ENCODE results near the gene INAFM2.

INAFM2 gene

GRCh38 chr15:40293905-40294895 is 29.3 kb upstream of the INAFM2 start:
- no peak overlapping the region for H3K27ac Mint-ChIP-seq
- H3K36me3 Mint-ChIP-seq (ENCODE audit: low read depth), result peaks cover 73% of the 10 kb centered on the region
- no peak for DNase-seq
- no peaks in the 10 kb centered on the region for H3K4me1 Mint-ChIP-seq (ENCODE audit: low read depth)
- H3K27me3 Mint-ChIP-seq, result no peaks in the 10 kb centered on the region
- H3K9me3 Mint-ChIP-seq, result no peaks in the 10 kb centered on the region
- H3K4me3 Mint-ChIP-seq, result no peak overlapping the region

GRCh38 chr15:40295297-40295696 is 28.2 kb upstream of the INAFM2 start:
- H3K27me3 Mint-ChIP-seq, result no peaks in the 10 kb centered on the region
- peaks cover 74% of the 10 kb centered on the region for H3K36me3 Mint-ChIP-seq (ENCODE audit: low read depth)
- H3K9me3 Mint-ChIP-seq, result no peaks in the 10 kb centered on the region
- no peak for DNase-seq
- no peak overlapping the region for H3K4me3 Mint-ChIP-seq
- no peaks in the 10 kb centered on the region for H3K4me1 Mint-ChIP-seq (ENCODE audit: low read depth)
- no peak overlapping the region for H3K27ac Mint-ChIP-seq

- Mint-ChIP-seq H3K4me3 (no peak overlapping the region), H3K36me3 (ENCODE audit: low read depth) (peaks cover 78% of the 10 kb centered on the region), H3K27me3 (no peaks in the 10 kb centered on the region), H3K4me1 (ENCODE audit: low read depth) (no peaks in the 10 kb centered on the region), H3K9me3 (peaks cover 2% of the 10 kb centered on the region), H3K27ac (no peak overlapping the region)
- DNase-seq, result no peak
Measured at GRCh38 chr15:40295877-40296560, 27.5 kb upstream of the INAFM2 start.

- Mint-ChIP-seq H3K4me1 (ENCODE audit: low read depth) (no peaks in the 10 kb centered on the region), H3K27ac (no peak overlapping the region), H3K27me3 (no peaks in the 10 kb centered on the region), H3K36me3 (ENCODE audit: low read depth) (peaks cover 83% of the 10 kb centered on the region), H3K9me3 (peaks cover 2% of the 10 kb centered on the region), H3K4me3 (no peak overlapping the region)
- DNase-seq, result no peak
Measured at GRCh38 chr15:40296561-40297230, 26.8 kb upstream of the INAFM2 start.

- Mint-ChIP-seq H3K36me3 (ENCODE audit: low read depth) (peaks cover 83% of the 10 kb centered on the region), H3K27me3 (no peaks in the 10 kb centered on the region), H3K27ac (peak overlapping the region; percentile 19), H3K4me3 (no peak overlapping the region), H3K9me3 (peaks cover 2% of the 10 kb centered on the region), H3K4me1 (ENCODE audit: low read depth) (no peaks in the 10 kb centered on the region)
- DNase-seq, result no peak
Measured at GRCh38 chr15:40297356-40297755, 26.1 kb upstream of the INAFM2 start.

GRCh38 chr15:40298216-40298935 is 25.1 kb upstream of the INAFM2 start:
- H3K9me3 Mint-ChIP-seq, result peaks cover 2% of the 10 kb centered on the region
- H3K4me3 Mint-ChIP-seq, result no peak overlapping the region
- H3K36me3 Mint-ChIP-seq (ENCODE audit: low read depth), result peaks cover 83% of the 10 kb centered on the region
- H3K27me3 Mint-ChIP-seq, result no peaks in the 10 kb centered on the region
- H3K27ac Mint-ChIP-seq, result no peak overlapping the region
- peaks cover under 1% of the 10 kb centered on the region for H3K4me1 Mint-ChIP-seq (ENCODE audit: low read depth)
- no peak for DNase-seq

GRCh38 chr15:40300367-40300766 is 23.1 kb upstream of the INAFM2 start:
- Mint-ChIP-seq H3K36me3 (ENCODE audit: low read depth) (peaks cover 86% of the 10 kb centered on the region), H3K27me3 (no peaks in the 10 kb centered on the region), H3K4me3 (no peak overlapping the region), H3K4me1 (ENCODE audit: low read depth) (peaks cover 17% of the 10 kb centered on the region), H3K9me3 (peaks cover 2% of the 10 kb centered on the region), H3K27ac (no peak overlapping the region)
- DNase-seq, result no peak

- peaks cover 83% of the 10 kb centered on the region for H3K36me3 Mint-ChIP-seq (ENCODE audit: low read depth)
- no peak for DNase-seq
- no peak overlapping the region for H3K4me3 Mint-ChIP-seq
- H3K9me3 Mint-ChIP-seq, result peaks cover 2% of the 10 kb centered on the region
- no peak overlapping the region for H3K27ac Mint-ChIP-seq
- peaks cover 20% of the 10 kb centered on the region for H3K4me1 Mint-ChIP-seq (ENCODE audit: low read depth)
- H3K27me3 Mint-ChIP-seq, result no peaks in the 10 kb centered on the region
Measured at GRCh38 chr15:40300771-40301170, 22.7 kb upstream of the INAFM2 start.

GRCh38 chr15:40301467-40302179 is 21.9 kb upstream of the INAFM2 start:
- Mint-ChIP-seq H3K27ac (no peak overlapping the region), H3K4me1 (ENCODE audit: low read depth) (peaks cover 28% of the 10 kb centered on the region), H3K36me3 (ENCODE audit: low read depth) (peaks cover 80% of the 10 kb centered on the region), H3K27me3 (no peaks in the 10 kb centered on the region), H3K4me3 (no peak overlapping the region), H3K9me3 (peaks cover 2% of the 10 kb centered on the region)
- DNase-seq, result no peak

GRCh38 chr15:40302288-40302886 is 21.1 kb upstream of the INAFM2 start:
- Mint-ChIP-seq H3K27me3 (no peaks in the 10 kb centered on the region), H3K27ac (no peak overlapping the region), H3K9me3 (peaks cover 2% of the 10 kb centered on the region), H3K4me1 (ENCODE audit: low read depth) (peaks cover 31% of the 10 kb centered on the region), H3K36me3 (ENCODE audit: low read depth) (peaks cover 81% of the 10 kb centered on the region), H3K4me3 (no peak overlapping the region)
- no peak for DNase-seq

GRCh38 chr15:40302981-40303380 is 20.5 kb upstream of the INAFM2 start:
- H3K36me3 Mint-ChIP-seq (ENCODE audit: low read depth), result peaks cover 77% of the 10 kb centered on the region
- DNase-seq, result no peak
- no peak overlapping the region for H3K27ac Mint-ChIP-seq
- H3K27me3 Mint-ChIP-seq, result no peaks in the 10 kb centered on the region
- H3K4me1 Mint-ChIP-seq (ENCODE audit: low read depth), result peaks cover 31% of the 10 kb centered on the region
- H3K4me3 Mint-ChIP-seq, result no peak overlapping the region
- H3K9me3 Mint-ChIP-seq, result peaks cover 2% of the 10 kb centered on the region

- no peak for DNase-seq
- Mint-ChIP-seq H3K36me3 (ENCODE audit: low read depth) (peaks cover 74% of the 10 kb centered on the region), H3K4me3 (no peak overlapping the region), H3K27ac (peak overlapping the region; percentile 11), H3K9me3 (peaks cover 2% of the 10 kb centered on the region), H3K27me3 (no peaks in the 10 kb centered on the region), H3K4me1 (ENCODE audit: low read depth) (peaks cover 33% of the 10 kb centered on the region)
Measured at GRCh38 chr15:40303576-40303975, 19.9 kb upstream of the INAFM2 start.

GRCh38 chr15:40305281-40305680 is 18.2 kb upstream of the INAFM2 start:
- H3K27ac Mint-ChIP-seq, result no peak overlapping the region
- H3K27me3 Mint-ChIP-seq, result no peaks in the 10 kb centered on the region
- peaks cover 2% of the 10 kb centered on the region for H3K9me3 Mint-ChIP-seq
- no peak for DNase-seq
- H3K4me3 Mint-ChIP-seq, result no peak overlapping the region
- H3K36me3 Mint-ChIP-seq (ENCODE audit: low read depth), result peaks cover 60% of the 10 kb centered on the region
- peaks cover 47% of the 10 kb centered on the region for H3K4me1 Mint-ChIP-seq (ENCODE audit: low read depth)
